Measurements from ENCODE around the gene FAM3D.

DNA sequence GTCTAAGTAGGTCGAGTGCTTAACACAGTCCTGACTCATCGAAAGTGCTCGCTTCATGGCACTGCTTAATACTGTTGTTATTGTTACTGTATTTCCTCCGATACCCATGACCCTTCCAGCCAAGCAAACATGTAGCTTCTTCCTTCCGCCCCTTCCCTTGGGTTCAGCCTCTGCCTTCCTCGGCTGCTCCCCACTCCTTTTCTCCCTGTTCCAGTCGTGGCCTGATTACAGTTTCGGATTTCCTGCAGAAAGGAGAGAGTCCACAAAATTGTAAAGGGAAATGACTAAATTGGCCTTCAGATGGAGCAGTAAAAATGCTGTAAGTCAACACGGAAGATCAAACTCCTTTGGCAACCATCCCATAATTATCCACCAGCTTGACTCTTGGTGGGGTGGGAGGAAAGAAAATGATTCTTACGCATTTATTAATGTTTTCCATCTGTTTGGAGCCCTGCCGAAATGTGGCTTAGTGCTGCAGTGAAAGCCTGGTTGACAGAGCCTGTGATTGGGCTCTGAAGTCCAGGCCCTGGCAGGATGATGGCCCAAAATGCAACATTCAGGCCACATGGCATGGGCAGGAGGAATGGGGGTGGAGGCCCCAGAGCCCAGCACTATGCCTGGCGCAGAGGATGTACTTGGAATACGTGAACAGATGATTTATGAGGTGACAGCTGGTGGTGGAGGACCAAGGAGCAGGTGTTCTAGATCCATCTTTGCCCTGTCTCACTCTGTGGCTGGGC is 37.6 kb downstream of the FAM3D start:
- TF ChIP-seq, protein P1, sequence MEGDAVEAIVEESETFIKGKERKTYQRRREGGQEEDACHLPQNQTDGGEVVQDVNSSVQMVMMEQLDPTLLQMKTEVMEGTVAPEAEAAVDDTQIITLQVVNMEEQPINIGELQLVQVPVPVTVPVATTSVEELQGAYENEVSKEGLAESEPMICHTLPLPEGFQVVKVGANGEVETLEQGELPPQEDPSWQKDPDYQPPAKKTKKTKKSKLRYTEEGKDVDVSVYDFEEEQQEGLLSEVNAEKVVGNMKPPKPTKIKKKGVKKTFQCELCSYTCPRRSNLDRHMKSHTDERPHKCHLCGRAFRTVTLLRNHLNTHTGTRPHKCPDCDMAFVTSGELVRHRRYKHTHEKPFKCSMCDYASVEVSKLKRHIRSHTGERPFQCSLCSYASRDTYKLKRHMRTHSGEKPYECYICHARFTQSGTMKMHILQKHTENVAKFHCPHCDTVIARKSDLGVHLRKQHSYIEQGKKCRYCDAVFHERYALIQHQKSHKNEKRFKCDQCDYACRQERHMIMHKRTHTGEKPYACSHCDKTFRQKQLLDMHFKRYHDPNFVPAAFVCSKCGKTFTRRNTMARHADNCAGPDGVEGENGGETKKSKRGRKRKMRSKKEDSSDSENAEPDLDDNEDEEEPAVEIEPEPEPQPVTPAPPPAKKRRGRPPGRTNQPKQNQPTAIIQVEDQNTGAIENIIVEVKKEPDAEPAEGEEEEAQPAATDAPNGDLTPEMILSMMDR (conservative IDR thresholded peaks at IDR 0.05; ENCODE audit: low read depth, low read length) = no peak
- TF ChIP-seq EZH2 (IDR thresholded peaks at IDR 0.05; ENCODE audit: low read length, unreplicated experiment) (no peak), EZH2phosphoT487 (IDR thresholded peaks at IDR 0.05; ENCODE audit: borderline replicate concordance, low read length) (no peak)
